Upper lobe of left lung (tissue), 6 donors: ENCODE results near the gene BTG2. TPM values are rescaled to one million over a fixed set of nuclear protein-coding genes. Genes with fewer than 3 reads are reported as not detected.
A peak's percentile ranks its signal among the peaks of the same experiment; 100 is the strongest.

Source experiments
- ATAC-seq, 2 donors: fragments of 200-7000 bp; cut with Tn5 transposase; one replicate each; pipeline ENCODE4 v1.9.1; 2022; ENCODE audit warnings: mild to moderate bottlenecking in 2 of 2, moderate library complexity in 2 of 2; ENCODE audit not compliant: low FRiP score in 2 of 2
- DNase-seq, 2 donors: peaks; one replicate each; pipeline ENCODE4 v3.0.0-alpha.2; 2019 to 2020
- H3K27ac ChIP-seq, 4 donors: fragments of 200-600 bp; sonication (generic); one replicate each; pipeline ENCODE4 v1.5.1; 2016 to 2019
- H3K27me3 ChIP-seq, 4 donors: fragments of 200-600 bp; sonication (generic); one replicate each; pipeline ENCODE4 v1.5.1; 2017 to 2019
- H3K36me3 ChIP-seq, 4 donors: fragments of 200-600 bp; sonication (generic); one replicate each; pipeline ENCODE4 v1.5.1; 2016 to 2019
- H3K4me1 ChIP-seq, 4 donors: fragments of 200-600 bp; sonication (generic); one replicate each; pipeline ENCODE4 v1.5.1; 2018 to 2019
- H3K4me3 ChIP-seq, 4 donors: fragments of 200-600 bp; sonication (generic); one replicate each; pipeline ENCODE4 v1.5.1; 2017 to 2019; ENCODE audit warnings: mild to moderate bottlenecking in 2 of 4, moderate library complexity in 1 of 4
- H3K9me3 ChIP-seq, 4 donors: fragments of 200-600 bp; sonication (generic); one replicate each; pipeline ENCODE4 v1.5.1; 2018 to 2019
- EP300 ChIP-seq, 4 donors: sonication (generic); formaldehyde crosslinking; IDR thresholded peaks; one replicate each; pipeline ENCODE4 v1.5.1; 2017; ENCODE audit warnings: antibody characterized with exemption in 4 of 4, control low read depth in 2 of 4
- POLR2A ChIP-seq, 4 donors: fragments of 450-650 bp; IDR thresholded peaks; one replicate each; pipeline ENCODE4 v1.5.1; 2016 to 2017; ENCODE audit warnings: antibody characterized with exemption in 4 of 4, mild to moderate bottlenecking in 2 of 4
- POLR2AphosphoS5 ChIP-seq, 2 donors: sonication (generic); formaldehyde crosslinking; IDR thresholded peaks; one replicate each; pipeline ENCODE4 v1.5.1; 2017; ENCODE audit warnings: antibody characterized with exemption in 2 of 2
- WGBS, 2 donors: methylation state at CpG; one replicate each; pipeline ENCODE4 v1.1.5; 2017 to 2018; 5-methylcytosine and 5-hydroxymethylcytosine counted together
- total RNA-seq, 6 donors: library from RNA; depleted of rRNA in 4 of 6; stranded (reverse); fragments of >200 nt in 4 of 6; gene quantifications; one replicate each; pipeline versions ENCODE4 v1.1.0 to v1.2.1, GENCODE V29; 2016 to 2021
- TF ChIP-seq, protein P1 (sequence below), 6 experiments: fragments of 450-650 bp in 4 of 6; fragments of 200-600 bp in 2 of 6; sonication (generic) in 2 of 6; IDR thresholded peaks; one replicate each; pipeline ENCODE4 v1.5.1; 2016 to 2019; ENCODE audit warnings: antibody characterized with exemption in 6 of 6
- donor health status: DM: no; HTN: no; CAD: no; lungs with moderate emphysema.
- donor health status: DM: no; HTN: yes; CAD: no; lungs with severe emphysema.

Gene BTG2
- total RNA-seq, 6 donors from 2014 or later, result 59.1 to 178 (median 104) TPM

GRCh38 chr1:203304391-203304918, 864 bp upstream of the BTG2 start:
- Histone ChIP-seq H3K27me3 (no peaks in the 10 kb centered on the region), H3K27ac (peak overlapping the region; percentile 92 to 100 (median 99)), H3K36me3 (peaks cover 5 to 26% (median 19%) of the 10 kb centered on the region in 4 donors), H3K4me3 (peak overlapping the region in 3 of 4 donors; percentile 61 to 91 (median 72)), H3K4me1 (peaks cover 31 to 35% (median 34%) of the 10 kb centered on the region in 4 donors), H3K9me3 (no peaks in the 10 kb centered on the region)
- DNase-seq (no peak), ATAC-seq (no peak)
- TF ChIP-seq POLR2AphosphoS5 (IDR thresholded peaks at IDR 0.05) (no peak), POLR2A (IDR thresholded peaks at IDR 0.05) (no peak), EP300 (IDR thresholded peaks at IDR 0.05) (no peak)
- TF ChIP-seq, protein P1, sequence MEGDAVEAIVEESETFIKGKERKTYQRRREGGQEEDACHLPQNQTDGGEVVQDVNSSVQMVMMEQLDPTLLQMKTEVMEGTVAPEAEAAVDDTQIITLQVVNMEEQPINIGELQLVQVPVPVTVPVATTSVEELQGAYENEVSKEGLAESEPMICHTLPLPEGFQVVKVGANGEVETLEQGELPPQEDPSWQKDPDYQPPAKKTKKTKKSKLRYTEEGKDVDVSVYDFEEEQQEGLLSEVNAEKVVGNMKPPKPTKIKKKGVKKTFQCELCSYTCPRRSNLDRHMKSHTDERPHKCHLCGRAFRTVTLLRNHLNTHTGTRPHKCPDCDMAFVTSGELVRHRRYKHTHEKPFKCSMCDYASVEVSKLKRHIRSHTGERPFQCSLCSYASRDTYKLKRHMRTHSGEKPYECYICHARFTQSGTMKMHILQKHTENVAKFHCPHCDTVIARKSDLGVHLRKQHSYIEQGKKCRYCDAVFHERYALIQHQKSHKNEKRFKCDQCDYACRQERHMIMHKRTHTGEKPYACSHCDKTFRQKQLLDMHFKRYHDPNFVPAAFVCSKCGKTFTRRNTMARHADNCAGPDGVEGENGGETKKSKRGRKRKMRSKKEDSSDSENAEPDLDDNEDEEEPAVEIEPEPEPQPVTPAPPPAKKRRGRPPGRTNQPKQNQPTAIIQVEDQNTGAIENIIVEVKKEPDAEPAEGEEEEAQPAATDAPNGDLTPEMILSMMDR (IDR thresholded peaks at IDR 0.05), result no peak
- WGBS, 2 donors, result 64 to 68% methylated on average over 9 of the region's 9 CpGs

DNA sequence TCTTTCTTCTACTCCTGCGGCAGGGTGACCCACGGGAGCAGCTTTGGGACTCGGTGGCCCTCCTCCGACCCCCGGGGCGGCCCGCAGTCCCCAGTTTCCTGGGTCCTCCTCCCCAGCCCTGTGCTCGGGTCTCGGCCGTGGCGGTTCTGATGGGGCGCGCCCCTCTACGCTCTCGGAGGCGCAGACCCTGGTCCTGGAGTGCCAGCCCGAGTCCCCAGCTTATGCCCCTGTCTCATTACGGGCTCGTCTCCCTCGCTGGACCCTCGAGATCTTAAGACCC, 430 bp downstream of the BTG2 start:
- WGBS, 2 donors, result 1% methylated on average over 18 of the region's 21 CpGs; no CpG with 5 or more reads in 1 of the 2 donors
- peaks cover 37 to 45% (median 41%) of the 10 kb centered on the region in 4 donors for H3K4me1 ChIP-seq
- H3K27me3 ChIP-seq, result no peaks in the 10 kb centered on the region
- ATAC-seq (peak; percentile 38 to 40), DNase-seq (no peak)
- H3K36me3 ChIP-seq, result peaks cover 13 to 38% (median 19%) of the 10 kb centered on the region in 4 donors
- TF ChIP-seq, protein P1 (IDR thresholded peaks at IDR 0.05), result no peak
- no peak for TF ChIP-seq POLR2A (IDR thresholded peaks at IDR 0.05)
- TF ChIP-seq POLR2AphosphoS5 (IDR thresholded peaks at IDR 0.05), result no peak
- TF ChIP-seq EP300 (IDR thresholded peaks at IDR 0.05), result no peak
- no peaks in the 10 kb centered on the region for H3K9me3 ChIP-seq
- peak overlapping the region; percentile 61 to 91 (median 80) for H3K4me3 ChIP-seq
- peak overlapping the region; percentile 92 to 100 (median 99) for H3K27ac ChIP-seq

DNA sequence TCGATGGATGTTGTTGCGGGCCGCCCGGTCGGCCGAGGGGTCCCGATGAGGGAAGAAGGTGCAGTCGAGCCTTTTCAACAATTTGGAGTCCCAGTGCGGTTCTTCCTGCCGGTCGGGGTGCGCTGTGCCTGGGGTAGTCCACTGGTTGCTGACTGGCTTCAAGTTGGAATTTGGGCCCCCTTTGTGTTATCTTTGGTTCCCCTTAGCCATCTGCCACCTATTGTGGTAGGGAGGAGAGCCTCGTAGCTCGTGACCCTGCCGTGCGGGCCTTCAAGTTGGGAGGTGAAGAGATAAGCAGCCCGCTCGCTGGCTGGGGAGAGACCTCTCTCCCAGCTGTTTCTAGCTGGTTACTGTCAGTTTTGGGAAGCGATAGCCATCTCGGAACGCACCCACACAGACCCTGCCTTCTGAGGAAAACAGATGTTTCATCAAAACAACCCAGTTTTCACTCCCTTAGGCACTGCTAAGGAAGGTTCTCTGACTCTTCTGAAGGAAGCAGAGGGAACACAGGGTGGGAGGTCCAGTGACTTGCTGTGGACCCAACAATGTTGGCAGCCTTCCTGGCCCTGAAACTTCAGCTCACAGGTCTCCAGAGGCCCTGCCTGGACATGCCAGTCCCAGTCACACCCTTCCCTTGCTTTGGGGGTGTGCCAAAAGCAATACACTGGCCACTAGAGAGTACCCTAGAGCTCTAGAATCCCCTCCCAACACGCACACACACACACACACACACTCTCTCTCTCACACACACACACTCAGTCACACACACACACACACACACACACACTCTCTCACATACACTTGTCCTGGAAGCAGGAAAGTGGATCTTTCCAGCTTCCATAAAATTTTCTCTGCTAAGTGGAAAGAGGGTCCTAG, 1.0 kb downstream of the BTG2 start:
- TF ChIP-seq, protein P1 (IDR thresholded peaks at IDR 0.05), result peak in 4 of 6 experiments; percentile 15 to 50 (median 24)
- TF ChIP-seq POLR2A (IDR thresholded peaks at IDR 0.05) (peak in 3 of 4 donors; percentile 54 to 83 (median 63)), POLR2AphosphoS5 (IDR thresholded peaks at IDR 0.05) (peak; percentile 75 to 92), EP300 (IDR thresholded peaks at IDR 0.05) (peak in 2 of 4 donors; percentile 1 to 27)
- DNase-seq (peak in 1 of 2 donors; percentile 96), ATAC-seq (peak; percentile 30 to 78)
- no peaks in the 10 kb centered on the region for H3K27me3 ChIP-seq
- WGBS, 2 donors, result 0 to 1% methylated on average over 8 to 15 of the region's 22 CpGs
- peak overlapping the region; percentile 61 to 91 (median 80) for H3K4me3 ChIP-seq
- H3K27ac ChIP-seq, result peak overlapping the region; percentile 92 to 100 (median 99)
- peaks cover 37 to 48% (median 42%) of the 10 kb centered on the region in 4 donors for H3K4me1 ChIP-seq
- H3K36me3 ChIP-seq, result peaks cover 13 to 40% (median 19%) of the 10 kb centered on the region in 4 donors
- H3K9me3 ChIP-seq, result no peaks in the 10 kb centered on the region

GRCh38 chr1:203306965-203307541, 1.7 kb downstream of the BTG2 start:
- 17 to 34% methylated on average over 11 to 14 of the region's 21 CpGs for WGBS, 2 donors
- H3K9me3 ChIP-seq, result no peaks in the 10 kb centered on the region
- H3K36me3 ChIP-seq, result peaks cover 13 to 40% (median 19%) of the 10 kb centered on the region in 4 donors
- peak overlapping the region; percentile 92 to 100 (median 99) for H3K27ac ChIP-seq
- ATAC-seq, result no peak
- peak overlapping the region; percentile 61 to 91 (median 80) for H3K4me3 ChIP-seq
- TF ChIP-seq, protein P1 (IDR thresholded peaks at IDR 0.05), result no peak
- TF ChIP-seq EP300 (IDR thresholded peaks at IDR 0.05), result no peak
- TF ChIP-seq POLR2AphosphoS5 (IDR thresholded peaks at IDR 0.05), result peak in 1 of 2 donors; percentile 45
- no peak for TF ChIP-seq POLR2A (IDR thresholded peaks at IDR 0.05)
- peaks cover 37 to 50% (median 42%) of the 10 kb centered on the region in 4 donors for H3K4me1 ChIP-seq
- no peaks in the 10 kb centered on the region for H3K27me3 ChIP-seq
- peak; percentile 48 to 91 for DNase-seq
